NCI-H2107 (cell line): ENCODE measurements around the gene PRR33.

Experiments
- DNase-seq: peaks from one replicate; lab custom pipeline; 2025; lab: John Stamatoyannopoulos, UW

PRR33 gene

DNA sequence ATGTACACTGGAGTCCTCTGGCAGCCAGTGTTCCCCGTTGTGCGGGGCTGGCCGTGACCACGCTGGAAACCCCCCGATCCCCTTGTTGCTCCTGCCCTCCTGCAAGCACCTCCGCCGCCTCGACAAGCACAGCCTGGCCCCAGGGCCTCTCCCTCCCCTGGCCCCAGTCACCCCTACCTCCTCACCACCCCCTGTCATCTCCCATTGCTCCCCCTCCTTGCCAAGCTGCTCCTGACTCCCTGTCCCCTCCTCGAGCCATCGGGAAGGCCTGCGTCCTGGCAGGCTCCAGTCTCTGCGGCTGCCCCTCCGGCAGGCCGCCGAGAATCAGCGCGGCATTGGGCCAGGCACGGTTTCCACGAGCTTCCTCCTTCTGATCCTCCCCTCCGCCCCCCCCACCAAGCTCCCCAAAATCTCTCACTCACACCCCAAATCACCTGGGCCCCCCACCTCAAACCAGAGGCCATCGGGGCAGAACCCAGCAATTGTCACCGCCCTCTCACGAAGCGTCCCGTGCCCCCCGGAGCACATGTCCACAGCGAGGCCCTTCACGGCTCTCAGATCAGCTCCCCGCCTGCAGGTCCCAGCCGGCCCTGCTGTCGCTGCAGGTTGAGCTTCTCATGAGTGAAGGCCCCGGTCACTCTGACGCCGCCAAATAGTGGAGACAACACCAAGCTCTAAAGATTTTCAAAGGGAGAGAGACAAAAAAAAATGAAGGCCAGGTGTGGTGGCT, 44.5 kb downstream of the PRR33 start:
- DNase-seq = no peak

DNA sequence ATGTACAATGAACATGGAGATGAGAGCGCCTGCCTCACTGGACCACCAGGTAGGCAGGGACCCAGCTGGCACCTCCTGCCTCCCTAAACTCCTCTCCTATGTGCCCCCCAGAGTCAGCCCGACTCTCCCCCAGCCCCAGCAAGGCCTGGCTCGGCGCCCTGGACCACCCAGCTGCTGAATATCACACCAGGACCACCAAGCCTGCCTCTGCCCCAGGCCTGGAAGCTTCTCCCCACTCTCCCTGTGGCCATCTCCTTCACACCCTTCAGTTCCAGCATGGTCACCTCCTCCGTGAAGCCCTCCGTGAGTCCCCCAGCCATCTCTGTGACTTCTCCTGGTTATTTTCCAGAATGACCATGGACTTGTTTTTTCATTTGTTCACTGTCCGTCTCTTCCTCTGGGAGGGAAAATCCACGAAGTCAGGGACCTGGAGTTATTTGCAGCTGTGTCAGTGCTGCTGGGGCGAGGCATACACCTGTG, 45.2 kb downstream of the PRR33 start:
- no peak for DNase-seq

DNA sequence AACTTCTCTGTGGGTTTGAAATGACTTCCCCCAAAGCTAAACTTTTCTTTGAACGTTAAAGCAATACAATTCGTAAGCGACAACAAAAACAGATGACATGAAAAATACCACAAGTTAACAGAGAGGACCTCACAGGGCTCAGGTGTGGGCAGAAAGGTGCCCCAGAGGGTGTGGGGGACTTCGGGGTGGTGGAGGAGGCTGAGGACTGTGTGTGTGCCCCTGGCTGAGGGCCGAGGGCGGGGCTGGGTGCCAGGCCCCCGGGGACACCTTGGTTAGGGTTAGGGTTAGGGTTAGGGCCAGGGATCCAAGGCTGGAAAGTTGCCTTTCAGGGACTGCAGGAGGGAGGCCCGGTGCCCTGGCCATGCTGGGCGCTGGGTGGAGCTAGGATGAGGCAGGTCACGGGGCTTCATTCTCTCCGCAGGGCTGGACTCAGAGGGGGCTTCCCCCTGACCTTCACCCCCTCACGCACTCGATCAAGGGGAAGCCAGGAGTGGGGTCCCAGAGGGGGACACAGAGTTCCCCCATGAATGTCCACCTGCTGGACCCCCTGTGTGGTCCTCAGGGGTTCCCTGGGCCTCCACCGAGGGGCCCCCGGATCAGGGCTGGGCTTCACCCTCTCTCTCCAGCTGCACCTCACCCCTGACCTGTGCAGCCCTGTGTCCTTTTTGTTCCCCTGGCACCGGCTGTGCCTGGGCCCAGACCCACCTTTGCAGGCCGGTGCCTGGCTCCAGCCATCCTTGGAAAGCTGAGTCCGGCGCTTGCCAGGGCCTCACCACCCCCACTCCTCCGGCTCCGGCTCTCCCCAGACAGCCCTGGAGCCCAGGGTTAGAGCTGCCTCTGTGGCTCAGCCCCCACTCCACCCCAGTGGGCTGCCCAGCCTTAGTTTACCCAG, 45.9 kb downstream of the PRR33 start:
- no peak for DNase-seq

DNA sequence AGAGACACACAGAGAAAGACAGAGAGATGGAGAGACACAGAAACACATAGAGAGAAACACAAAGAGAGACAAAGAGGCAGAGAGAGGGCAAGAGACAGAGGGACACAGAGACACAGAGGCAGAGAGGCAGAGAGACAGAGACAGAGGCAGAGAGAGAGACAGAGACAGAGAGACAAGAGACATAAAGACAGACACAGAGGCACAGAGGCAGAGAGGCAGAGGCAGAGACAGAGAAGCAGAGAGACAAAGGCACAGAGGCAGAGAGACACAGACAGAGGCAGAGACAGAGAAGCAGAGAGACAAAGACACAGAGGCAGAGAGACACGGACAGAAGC, 46.6 kb downstream of the PRR33 start:
- no peak for DNase-seq

DNA sequence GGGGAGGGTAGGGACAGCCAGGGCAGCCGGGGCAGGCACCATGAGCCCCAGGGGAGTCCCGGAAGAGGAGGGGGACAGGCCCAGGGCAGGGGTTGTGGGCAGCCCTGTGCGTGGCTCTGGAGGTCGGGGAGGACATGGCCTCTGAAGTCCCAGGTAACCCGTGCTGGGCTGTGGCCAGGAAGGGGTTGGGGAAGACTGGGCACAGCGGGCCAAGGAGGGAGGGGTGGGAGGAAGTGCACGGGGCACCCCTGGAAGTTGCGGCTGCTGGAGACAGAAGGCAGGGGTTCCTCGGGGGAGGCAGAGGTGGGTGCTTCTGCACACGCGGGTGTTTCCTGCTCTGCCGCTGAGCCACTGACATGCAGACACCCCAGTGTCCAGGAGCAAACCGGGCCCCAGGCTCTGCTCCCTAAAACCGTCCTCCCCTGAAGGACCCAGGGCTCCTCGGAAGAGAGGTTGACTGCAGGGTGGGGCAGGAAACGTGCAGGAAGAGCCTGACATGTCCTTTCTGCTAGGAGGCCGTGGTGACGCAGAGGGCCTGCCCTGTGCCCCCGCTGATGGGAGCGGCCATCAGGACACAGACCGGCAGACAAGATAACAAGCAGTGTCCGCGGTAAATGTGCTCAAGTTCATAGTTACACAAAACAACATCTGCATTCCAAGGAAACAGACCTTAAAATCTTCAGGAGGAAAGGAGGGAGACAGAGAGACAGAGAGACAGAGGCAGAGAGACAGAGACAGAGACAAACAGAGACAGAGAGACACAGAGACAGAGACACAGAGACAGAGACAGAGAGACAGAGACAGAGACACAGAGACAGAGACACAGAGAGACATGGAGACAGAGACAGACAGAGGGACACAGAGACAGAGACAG, 47.2 kb downstream of the PRR33 start:
- no peak for DNase-seq

DNA sequence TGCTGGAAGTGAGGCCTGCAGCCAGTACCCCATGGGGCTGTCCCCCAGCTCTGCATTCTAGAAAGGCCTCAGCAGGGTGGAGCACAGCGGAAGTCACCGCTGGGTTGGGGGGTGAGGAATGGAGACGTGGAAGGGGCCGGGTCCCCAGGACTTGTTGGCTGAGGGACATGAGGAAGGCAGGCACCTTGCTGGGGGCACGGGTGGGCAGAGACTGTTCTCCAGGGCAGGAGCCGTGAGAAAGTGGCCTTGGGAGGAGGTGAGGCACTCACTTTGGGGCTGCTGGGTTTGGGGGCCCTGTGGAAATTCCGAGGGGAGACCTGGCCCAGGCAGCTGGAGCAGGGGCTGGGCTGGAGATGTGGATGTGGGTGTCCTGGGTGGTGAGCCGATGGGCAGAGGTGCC, 47.9 kb downstream of the PRR33 start:
- DNase-seq = no peak

DNA sequence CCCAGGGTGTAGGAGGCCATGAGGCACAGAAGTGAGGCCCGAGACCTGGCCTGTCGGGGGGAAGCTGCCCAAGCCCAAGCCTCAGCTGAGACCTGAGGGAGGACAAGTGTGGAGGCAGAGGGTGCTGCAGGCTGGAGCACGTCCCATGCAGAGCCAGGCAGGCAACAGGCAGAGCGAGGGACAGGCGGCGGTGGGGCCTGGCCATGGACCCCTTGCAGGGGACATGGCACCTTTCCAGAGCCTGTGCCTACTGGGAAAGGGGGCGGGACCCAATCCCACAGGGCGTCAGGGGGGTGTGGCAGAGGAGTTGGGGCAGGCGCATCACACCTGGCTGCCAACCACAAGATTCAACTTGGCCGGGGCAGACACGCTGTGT, 48.6 kb downstream of the PRR33 start:
- DNase-seq = no peak

DNA sequence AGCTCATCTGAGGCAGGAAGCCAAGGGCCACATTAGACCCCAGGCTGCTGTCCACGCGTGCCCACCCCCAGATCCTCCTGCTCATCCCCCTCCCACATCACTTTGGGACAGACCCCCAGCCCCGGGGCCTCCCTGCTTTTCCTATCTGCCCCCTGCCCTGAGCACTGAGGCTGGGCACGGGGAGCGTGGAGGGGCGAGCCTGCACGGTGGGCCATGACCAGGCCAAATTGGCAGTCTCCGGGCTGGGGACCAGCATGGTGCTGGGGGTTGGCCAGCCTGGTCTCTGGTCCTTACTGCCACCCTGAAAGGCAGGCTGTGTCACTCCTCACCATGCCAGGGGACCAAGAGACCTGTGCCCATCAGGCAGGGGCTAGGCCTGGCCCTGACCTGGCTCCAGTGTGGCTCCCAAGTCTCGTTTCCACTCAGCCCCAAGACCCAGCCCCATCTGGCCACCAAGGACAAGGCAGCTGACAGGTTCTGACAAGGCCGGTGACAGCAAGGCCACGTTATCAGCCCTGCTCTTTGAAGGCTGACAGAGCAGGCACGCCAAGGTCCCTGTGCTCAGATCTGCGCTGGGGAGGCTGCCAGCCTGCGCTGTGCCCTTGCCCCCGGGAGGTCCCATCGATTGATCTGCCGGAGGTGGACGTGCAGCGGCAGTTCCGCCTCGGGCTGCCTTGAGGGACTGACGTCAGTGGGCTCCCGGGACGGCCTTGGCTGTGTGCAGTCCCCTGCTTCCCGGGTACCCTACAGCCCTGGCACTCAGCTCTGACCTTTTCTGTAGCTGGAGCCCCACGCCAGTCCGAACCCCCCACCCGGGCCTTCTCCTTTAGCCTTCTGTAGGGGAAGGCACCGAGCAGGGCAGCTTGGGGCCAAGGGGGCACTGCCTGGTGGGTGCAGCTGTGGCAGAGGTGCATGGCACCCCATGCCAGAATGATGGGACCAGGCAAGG, 49.3 kb downstream of the PRR33 start:
- DNase-seq = no peak

DNA sequence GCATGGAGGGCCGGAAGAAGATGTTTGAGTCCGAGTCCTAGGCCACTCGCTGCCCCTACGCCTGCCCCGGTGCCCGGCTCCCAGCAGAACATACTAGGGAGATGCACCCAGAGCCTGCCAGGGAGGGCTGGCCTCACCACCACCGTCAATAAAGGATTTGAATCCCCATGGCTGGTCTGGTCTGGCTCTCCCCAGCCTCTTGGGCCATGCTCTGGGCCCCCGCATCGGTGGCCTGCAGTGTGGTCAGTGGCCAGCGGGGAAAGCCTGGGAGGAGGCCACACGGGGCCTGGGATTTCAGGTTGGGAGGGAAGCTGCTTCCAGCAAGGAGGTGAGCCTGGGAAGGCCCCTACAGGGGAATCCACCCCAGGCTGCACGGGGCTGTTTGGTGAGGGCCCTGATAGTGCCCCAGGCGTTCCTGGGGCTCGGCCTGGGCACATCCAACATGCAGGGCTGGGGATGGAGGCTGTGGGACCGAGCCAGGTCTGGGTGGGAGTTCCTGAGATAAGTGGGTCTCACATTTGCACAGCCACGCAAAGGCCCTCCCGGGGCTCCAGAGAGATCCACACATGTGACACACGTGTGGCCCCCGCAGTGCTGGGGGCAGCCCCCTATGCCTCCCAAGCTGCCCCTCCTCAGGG, 50.1 kb downstream of the PRR33 start:
- no peak for DNase-seq

DNA sequence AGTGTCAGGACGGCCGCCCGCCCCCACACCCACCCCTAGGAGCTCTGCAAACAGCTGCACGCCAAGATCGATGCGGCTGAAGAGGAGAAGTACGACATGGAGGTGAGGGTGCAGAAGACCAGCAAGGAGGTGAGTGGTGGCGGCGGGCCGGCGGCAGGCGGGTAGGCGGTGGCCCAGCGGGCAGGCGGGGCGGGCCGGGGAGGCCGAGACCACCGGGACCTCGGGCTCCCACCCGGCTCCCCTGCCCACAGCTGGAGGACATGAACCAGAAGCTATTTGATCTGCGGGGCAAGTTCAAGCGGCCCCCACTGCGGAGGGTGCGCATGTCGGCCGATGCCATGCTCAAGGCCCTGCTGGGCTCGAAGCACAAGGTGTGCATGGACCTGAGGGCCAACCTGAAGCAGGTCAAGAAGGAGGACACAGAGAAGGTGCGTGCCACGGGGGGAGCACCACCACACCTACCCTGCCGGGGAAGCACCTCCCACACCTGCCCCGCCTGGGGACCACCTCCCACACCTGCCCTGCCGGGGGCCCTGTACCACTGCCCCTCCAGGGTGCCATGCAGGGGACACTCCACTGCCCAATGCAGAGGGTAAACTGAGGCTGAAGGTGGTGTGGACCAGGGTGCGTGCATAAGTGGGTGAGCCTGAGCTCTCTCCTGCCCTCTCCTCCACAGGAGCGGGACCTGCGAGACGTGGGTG, 50.8 kb downstream of the PRR33 start:
- DNase-seq = no peak

DNA sequence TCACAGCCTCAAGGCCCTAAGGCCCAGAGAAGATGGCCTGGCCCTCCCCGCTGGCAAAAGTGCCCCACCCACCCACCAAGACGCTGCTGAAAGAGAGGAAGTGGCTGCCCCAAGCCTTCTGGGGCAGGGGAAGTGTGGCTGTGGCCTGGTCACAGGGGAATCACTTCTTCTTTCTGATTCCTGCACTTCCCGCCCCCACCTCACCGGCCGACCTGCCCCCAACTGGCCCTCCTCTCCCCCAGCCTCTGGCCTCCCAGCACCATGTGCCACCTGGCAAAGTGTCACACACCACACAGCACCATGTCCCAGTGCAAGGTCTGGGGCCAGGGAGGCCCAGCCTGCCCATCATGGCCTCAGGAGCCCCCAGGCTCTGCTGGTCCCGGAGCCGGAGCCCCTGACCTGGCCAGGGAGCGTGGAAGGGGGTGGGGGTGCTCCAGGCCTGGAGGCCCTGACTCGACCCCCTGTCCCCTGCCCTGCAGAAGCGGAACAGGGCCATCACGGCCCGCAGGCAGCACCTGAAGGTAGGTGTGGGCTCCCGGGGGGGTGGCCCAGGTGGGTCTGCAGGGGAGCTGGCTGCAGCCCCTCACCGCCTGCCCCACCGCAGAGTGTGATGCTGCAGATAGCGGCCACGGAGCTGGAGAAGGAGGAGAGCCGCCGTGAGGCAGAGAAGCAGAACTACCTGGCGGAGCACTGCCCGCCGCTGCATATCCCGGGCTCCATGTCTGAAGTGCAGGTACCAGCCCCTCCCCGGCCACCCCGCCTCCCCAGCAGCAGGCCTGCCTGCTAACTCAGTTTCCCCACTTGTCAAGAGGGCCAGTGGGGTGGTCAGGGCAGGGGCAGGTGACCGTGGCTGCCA, 51.5 kb downstream of the PRR33 start:
- no peak for DNase-seq

DNA sequence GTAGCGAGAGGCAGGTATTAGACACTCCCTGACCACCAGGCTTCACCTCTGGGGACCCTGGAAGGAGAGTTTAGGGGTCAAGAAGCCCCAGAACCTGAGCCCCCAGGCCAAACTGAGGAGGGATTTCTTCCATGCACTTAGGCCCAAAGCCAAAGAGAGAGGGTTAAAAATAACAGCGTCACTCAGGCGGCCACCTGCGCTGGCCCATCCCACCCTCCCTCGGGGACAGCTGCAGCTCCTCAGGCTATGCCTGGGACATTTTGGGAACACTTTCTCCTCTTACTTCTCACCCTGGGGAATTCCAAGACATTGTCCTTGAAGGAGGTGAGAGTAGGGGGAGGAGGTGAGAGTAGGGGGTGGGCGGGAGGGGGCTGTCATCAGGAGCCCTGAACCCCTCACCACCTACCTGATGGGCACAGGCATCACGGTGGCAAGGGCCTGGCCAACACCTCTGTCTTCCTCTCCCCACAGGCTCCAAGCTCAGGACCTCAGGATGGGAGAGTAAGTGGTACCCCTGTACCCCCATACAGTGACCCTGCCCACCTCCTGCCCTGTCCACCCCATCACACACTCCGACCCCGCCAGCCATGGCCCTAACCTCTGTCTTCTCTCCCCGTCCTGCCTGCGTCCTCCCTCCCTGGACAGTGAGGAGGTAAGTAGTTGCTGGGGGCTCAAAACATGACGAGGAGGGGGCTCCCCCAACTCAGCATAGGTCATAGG, 52.3 kb downstream of the PRR33 start:
- no peak for DNase-seq

DNA sequence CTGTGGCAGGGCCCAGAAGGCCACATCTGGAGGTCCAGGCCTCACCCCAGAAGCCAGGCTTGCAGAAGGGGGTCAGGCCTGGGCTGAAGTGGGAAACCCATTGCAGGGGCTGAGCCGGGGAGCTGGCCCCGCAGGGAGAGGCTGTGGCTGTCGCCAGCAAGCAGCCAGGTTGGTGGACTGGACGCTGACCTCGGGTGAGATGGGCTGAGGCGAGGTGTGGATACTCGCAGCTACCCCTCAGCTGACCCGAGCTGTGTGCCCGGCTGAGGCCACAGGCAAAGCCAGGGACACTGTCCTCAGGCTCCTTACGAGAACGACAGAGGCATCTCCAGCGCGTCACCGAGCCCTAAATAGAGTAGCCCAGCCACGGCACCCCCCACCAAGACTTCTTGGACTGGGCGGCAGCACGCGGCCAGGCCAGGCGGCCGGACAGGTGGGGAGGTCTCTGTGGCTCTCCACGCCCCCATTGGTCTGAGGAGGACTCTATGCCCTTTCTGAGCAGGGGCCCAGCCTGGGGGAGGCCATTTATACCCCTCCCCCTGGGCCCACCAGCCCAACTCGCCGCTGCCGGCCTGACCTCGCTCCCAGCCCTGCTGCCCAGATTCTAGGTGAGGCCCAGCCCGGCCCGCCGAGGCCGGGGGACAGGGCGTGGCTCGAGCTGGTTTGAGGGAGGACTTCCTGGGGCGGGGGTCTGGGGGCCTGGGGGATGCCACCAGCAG, 53.1 kb downstream of the PRR33 start, which contains the start of gene TNNI2:
TNNI2 (plus strand) TSS at position 556 of the 719 bp plus-strand sequence. CDS start 716 bp downstream, outside the sequence.
- no peak for DNase-seq
